Esophagus squamous epithelium (tissue), 5 donors: ENCODE measurements around the gene KIAA1614. TPM values are rescaled to one million over a fixed set of nuclear protein-coding genes. Genes with fewer than 3 reads are reported as not detected.

Source experiments
- DNase-seq: peaks from one replicate; lab custom pipeline; 2025; lab: John Stamatoyannopoulos, UW
- H3K27ac ChIP-seq, 4 donors: fragments of 200-600 bp; sonication (generic); one replicate each; pipeline ENCODE4 v1.5.1; 2016 to 2019; ENCODE audit warnings: mild to moderate bottlenecking in 1 of 4
- H3K27me3 ChIP-seq, 4 donors: fragments of 200-600 bp; sonication (generic); 1 replicate in 3 of 4; 2 replicates in 1 of 4; pipeline versions ENCODE4 v1.5.1 to v1.6.0; 2017 to 2021; ENCODE audit warnings: antibody characterized with exemption in 1 of 4
- H3K36me3 ChIP-seq, 3 donors: fragments of 200-600 bp; sonication (generic); one replicate each; pipeline ENCODE4 v1.5.1; 2016 to 2019
- H3K4me1 ChIP-seq, 3 donors: fragments of 200-600 bp; sonication (generic); one replicate each; pipeline ENCODE4 v1.5.1; 2017 to 2019
- H3K4me3 ChIP-seq, 4 donors: fragments of 200-600 bp; sonication (generic); 1 replicate in 3 of 4; 2 replicates in 1 of 4; pipeline ENCODE4 v1.5.1; 2016 to 2019; ENCODE audit warnings: mild to moderate bottlenecking in 2 of 4, moderate library complexity in 1 of 4
- H3K9me3 ChIP-seq, 3 donors: fragments of 200-600 bp; sonication (generic); one replicate each; pipeline ENCODE4 v1.5.1; 2016 to 2019
- CTCF ChIP-seq, 6 experiments: fragments of 450-650 bp in 4 of 6; fragments of 200-600 bp in 2 of 6; sonication (generic) in 2 of 6; IDR thresholded peaks; one replicate each; pipeline ENCODE4 v1.5.1; 2016 to 2019; ENCODE audit warnings: antibody characterized with exemption in 6 of 6, mild to moderate bottlenecking in 4 of 6, moderate library complexity in 4 of 6
- POLR2A ChIP-seq, 4 donors: fragments of 450-650 bp; IDR thresholded peaks; one replicate each; pipeline ENCODE4 v1.6.1; 2017; ENCODE audit warnings: antibody characterized with exemption in 4 of 4, mild to moderate bottlenecking in 4 of 4, moderate library complexity in 3 of 4
- WGBS, 2 donors: methylation state at CpG; one replicate each; pipeline ENCODE4 v1.1.5; 2018; 5-methylcytosine and 5-hydroxymethylcytosine counted together
- intact Hi-C: fragments of 100-400 bp; cut with DNase I; formaldehyde crosslinking; loops from one replicate; pipeline ENCODE4 v1.15.0; 2022
- total RNA-seq, 4 donors: library from RNA; depleted of rRNA; stranded (reverse); fragments of >200 nt; gene quantifications; one replicate each; pipeline ENCODE4 v1.1.0, GENCODE V29; 2016
- donor health status: DM: yes; HTN: yes; CAD: no.

Gene KIAA1614
- total RNA-seq, 4 donors from 2014 or later = 0.66 to 7.6 (median 2.8) TPM

GRCh38 chr1:180971273-180971997, 58.7 kb downstream of the KIAA1614 start:
- intact Hi-C loops = no loop called here
- Histone ChIP-seq H3K9me3 (no peaks in the 10 kb centered on the region), H3K27me3 (no peaks in the 10 kb centered on the region), H3K27ac (no peak overlapping the region), H3K4me1 (peaks cover 0 to 26% (median 4%) of the 10 kb centered on the region in 3 donors), H3K36me3 (peaks cover 4 to 98% (median 12%) of the 10 kb centered on the region in 3 donors), H3K4me3 (no peak overlapping the region)
- DNase-seq = no peak
- TF ChIP-seq POLR2A (IDR thresholded peaks at IDR 0.05) (no peak), CTCF (IDR thresholded peaks at IDR 0.05) (no peak)
- 95% methylated on average over 7 to 8 of the region's 8 CpGs for WGBS, 2 donors

GRCh38 chr1:180973369-180973768, 60.7 kb downstream of the KIAA1614 start:
- WGBS, 2 donors = 43 to 59% methylated on average over 4 of the region's 4 CpGs
- no peaks in the 10 kb centered on the region for H3K9me3 ChIP-seq
- DNase-seq = no peak

GRCh38 chr1:180974236-180974635, 61.5 kb downstream of the KIAA1614 start:
- no peak for DNase-seq
- H3K27ac ChIP-seq = no peak overlapping the region
- H3K9me3 ChIP-seq = no peaks in the 10 kb centered on the region
- H3K27me3 ChIP-seq = no peaks in the 10 kb centered on the region
- WGBS, 2 donors = 49 to 54% methylated on average over 4 of the region's 4 CpGs
- peaks cover 0 to 36% (median 4%) of the 10 kb centered on the region in 3 donors for H3K4me1 ChIP-seq
- no peak for TF ChIP-seq POLR2A (IDR thresholded peaks at IDR 0.05)
- TF ChIP-seq CTCF (IDR thresholded peaks at IDR 0.05) = no peak
- H3K36me3 ChIP-seq = peaks cover 4 to 94% (median 12%) of the 10 kb centered on the region in 3 donors
- intact Hi-C loops = no loop called here
- no peak overlapping the region for H3K4me3 ChIP-seq

More at GRCh38 chr1:180973369-180973768, 60.7 kb downstream of the KIAA1614 start:
- Histone ChIP-seq H3K4me1 (peaks cover 0 to 36% (median 4%) of the 10 kb centered on the region in 3 donors), H3K27ac (no peak overlapping the region), H3K36me3 (peaks cover 4 to 98% (median 12%) of the 10 kb centered on the region in 3 donors), H3K4me3 (no peak overlapping the region), H3K27me3 (no peaks in the 10 kb centered on the region)
- intact Hi-C loops = no loop called here
- no peak for TF ChIP-seq POLR2A (IDR thresholded peaks at IDR 0.05)
- TF ChIP-seq CTCF (IDR thresholded peaks at IDR 0.05) = no peak

GRCh38 chr1:180975551-180975950, 62.9 kb downstream of the KIAA1614 start:
- H3K4me3 ChIP-seq = no peak overlapping the region
- peaks cover 0 to 36% (median 4%) of the 10 kb centered on the region in 3 donors for H3K4me1 ChIP-seq
- no peak for DNase-seq
- TF ChIP-seq CTCF (IDR thresholded peaks at IDR 0.05) (no peak), POLR2A (IDR thresholded peaks at IDR 0.05) (no peak)
- H3K27ac ChIP-seq = no peak overlapping the region
- no peaks in the 10 kb centered on the region for H3K9me3 ChIP-seq
- intact Hi-C loops = no loop called here
- no peaks in the 10 kb centered on the region for H3K27me3 ChIP-seq
- 69 to 79% methylated on average over 3 to 4 of the region's 4 CpGs for WGBS, 2 donors
- peaks cover 4 to 90% (median 12%) of the 10 kb centered on the region in 3 donors for H3K36me3 ChIP-seq

- no peak overlapping the region for H3K4me3 ChIP-seq
- no peak for DNase-seq
- H3K9me3 ChIP-seq = no peaks in the 10 kb centered on the region
- no peak overlapping the region for H3K27ac ChIP-seq
- H3K4me1 ChIP-seq = peaks cover 0 to 36% (median 4%) of the 10 kb centered on the region in 3 donors
- 92 to 94% methylated on average over 6 to 12 of the region's 12 CpGs for WGBS, 2 donors
- intact Hi-C loops = no loop called here
- TF ChIP-seq POLR2A (IDR thresholded peaks at IDR 0.05) (no peak), CTCF (IDR thresholded peaks at IDR 0.05) (no peak)
- peaks cover 4 to 90% (median 12%) of the 10 kb centered on the region in 3 donors for H3K36me3 ChIP-seq
- H3K27me3 ChIP-seq = no peaks in the 10 kb centered on the region
Observed at GRCh38 chr1:180976191-180976590, 63.5 kb downstream of the KIAA1614 start.
